Endothelial cell of hepatic sinusoid (primary cell): Measurements from ENCODE around the gene SORCS1.

ENCODE experiments used
- in situ Hi-C: cut with HindIII; loops from 2 replicates; pipeline ENCODE4 v1.10.0; 2017; ENCODE audit warnings: low sequenced_read_pairs

Gene SORCS1

DNA sequence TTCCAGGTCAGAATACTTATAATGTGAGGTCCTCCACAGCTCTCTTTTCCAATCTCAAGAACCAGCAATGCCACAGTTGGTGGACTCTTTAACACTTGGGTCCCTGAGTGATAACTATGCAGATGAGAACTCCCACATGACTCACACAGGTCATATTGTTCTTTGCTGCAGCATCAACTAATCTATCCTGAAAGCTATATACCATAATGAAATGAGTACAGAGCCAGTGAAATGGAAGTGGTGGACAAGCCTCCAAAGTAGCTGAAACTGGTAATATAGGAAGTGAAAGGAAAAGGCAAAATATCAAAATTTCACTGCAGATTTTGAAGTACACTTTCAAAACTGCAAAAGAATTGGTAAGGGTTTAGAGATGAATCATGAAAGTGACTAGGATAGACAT is 45.6 kb downstream of the SORCS1 start:
- in situ Hi-C loops = no loop called here

- in situ Hi-C loops = no loop called here
Measured at GRCh38 chr10:107104026-107104652, 60.4 kb downstream of the SORCS1 start.

GRCh38 chr10:107103174-107104025 is 61.1 kb downstream of the SORCS1 start:
- in situ Hi-C loops = no loop called here

DNA sequence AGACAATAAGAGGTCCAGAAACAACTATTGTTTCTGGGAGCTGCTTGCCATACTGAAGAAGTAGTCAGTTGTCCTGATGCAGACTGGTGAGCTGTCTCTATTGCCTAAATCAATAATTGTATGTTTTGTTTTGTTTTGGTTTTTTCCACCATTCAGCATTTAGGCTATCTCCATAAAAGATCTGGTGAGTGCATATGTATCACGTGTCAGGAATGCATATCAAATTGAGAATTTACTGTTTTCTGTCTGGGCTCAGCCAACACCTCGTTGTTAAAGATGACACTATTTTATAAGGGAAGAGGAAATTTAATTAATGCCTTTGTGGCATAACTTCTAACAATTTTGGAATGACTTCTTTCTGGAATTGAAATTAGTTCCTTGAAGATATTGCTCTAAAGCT is 66.2 kb downstream of the SORCS1 start:
- in situ Hi-C loops = no loop called here

GRCh38 chr10:107094824-107095522 is 69.5 kb downstream of the SORCS1 start:
- in situ Hi-C loops = no loop called here

DNA sequence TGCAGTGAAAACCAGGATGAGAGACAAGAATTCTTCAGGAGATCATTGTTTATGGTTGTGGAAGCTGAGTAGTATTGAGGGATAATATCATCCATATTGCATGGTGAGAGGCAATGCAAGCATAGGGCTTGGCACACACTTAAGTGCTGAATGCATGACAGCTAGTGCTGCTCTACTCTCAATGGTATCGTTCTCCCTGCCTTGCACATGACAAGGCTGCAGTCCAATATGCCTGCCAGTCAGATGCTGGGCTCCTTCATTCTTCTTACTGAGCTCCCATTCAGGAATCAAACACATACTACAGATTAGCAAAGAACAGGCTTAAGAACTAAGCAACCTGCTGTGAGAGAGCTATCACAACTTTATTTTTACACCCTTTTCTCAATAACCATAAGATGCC is 72.2 kb downstream of the SORCS1 start:
- in situ Hi-C loops = no loop called here

- in situ Hi-C loops = no loop called here
Measured at GRCh38 chr10:107091126-107091525, 73.4 kb downstream of the SORCS1 start.

GRCh38 chr10:107085665-107086525 is 78.6 kb downstream of the SORCS1 start:
- in situ Hi-C loops = no loop called here

GRCh38 chr10:107083388-107084009 is 81.0 kb downstream of the SORCS1 start:
- in situ Hi-C loops = no loop called here

DNA sequence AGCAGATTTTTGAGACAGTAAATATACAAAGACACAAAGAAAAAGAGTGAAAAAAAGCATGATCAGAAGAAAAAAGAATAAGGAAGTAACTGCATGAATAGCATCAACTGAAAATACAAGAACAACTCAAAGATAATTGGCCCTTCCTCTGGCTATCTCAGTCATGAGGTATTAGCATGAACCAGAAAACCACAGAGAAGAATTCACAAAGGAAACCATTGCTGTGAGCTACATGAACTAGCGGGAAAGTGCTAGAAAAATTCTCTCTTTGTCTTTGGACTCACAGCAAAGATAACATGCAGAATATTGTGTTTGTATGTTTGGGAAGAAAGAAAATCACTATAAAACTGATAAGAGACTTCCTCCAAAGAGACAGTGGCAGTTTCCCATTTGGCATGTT is 82.9 kb downstream of the SORCS1 start:
- in situ Hi-C loops = no loop called here

DNA sequence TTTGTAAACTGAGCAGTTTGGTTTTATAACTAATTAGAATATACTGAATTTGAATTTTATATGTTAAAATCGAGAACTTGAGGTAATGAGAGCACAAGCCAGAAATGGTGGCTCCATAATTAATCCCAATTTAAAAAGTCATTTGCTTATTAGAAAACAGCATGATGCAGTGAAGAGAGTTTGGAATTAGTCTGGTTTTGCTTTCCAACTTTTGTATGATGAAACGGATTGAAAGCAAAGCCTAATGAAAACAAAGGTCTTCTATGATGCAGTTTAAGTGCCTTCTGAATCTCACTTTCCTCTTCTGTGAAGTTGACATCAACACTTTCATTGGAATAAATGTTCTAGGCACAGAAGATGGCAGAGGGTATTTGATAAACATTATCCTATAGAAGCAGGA is 89.4 kb downstream of the SORCS1 start:
- in situ Hi-C loops = no loop called here

GRCh38 chr10:107072786-107073185 is 91.7 kb downstream of the SORCS1 start:
- in situ Hi-C loops = no loop called here

GRCh38 chr10:107072028-107072427 is 92.5 kb downstream of the SORCS1 start:
- in situ Hi-C loops = no loop called here

DNA sequence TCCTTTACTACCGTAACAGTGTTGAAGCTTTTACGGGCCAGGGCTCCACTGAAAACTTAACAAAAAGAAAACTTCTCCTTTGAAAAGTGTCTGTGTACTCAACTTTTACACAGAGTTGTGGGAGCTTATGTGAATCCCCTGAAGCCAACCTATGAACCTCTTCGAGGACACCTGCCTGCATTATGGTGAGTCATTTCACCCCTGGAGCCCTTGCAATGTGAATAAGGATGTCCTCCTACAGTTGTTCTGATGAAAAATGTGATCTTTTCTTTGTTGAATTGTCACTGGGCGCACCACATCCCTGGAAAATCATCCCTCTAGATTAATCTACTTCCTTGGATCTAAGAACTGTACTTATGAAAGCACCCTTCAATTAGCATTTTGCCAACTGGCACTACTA is 93.2 kb downstream of the SORCS1 start:
- in situ Hi-C loops = no loop called here

DNA sequence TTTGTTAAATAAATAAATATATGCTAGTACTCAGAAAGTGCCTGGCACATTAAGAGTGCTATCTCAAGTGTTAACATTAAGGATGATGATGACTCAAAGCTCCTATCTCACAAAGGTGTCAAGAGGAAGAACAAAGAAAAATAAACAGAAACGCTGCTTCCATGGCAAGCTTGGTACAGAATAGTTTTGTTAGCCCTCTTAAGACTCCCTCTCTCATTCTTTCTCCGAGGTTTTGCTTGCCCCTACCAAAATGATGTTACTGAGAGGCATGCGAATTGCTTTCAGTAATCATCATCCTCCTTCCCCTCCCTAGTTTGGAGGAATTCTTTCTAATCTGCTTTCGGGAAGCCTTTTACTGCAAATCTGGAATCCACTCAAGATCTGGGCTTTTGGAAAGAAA is 96.7 kb downstream of the SORCS1 start:
- in situ Hi-C loops = no loop called here

DNA sequence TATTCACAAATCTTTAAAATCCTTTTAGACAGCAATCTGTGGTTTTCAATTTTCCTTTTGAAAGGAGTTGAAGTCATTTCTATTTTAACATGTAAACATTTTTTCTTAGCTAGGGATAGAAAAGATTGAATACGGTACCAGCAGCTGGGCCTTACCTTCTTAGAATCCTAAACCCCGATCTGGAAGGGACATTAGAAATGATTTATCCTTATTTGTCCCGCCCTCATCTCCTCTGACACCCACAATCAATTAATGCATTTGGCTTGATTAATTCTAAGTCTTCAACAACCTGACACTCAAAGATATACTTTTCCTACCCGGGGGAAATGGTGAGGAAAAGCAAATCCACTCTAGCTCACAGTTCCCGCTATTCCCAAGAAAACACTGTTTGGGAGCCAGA is 100.4 kb downstream of the SORCS1 start:
- in situ Hi-C loops = no loop called here

GRCh38 chr10:107059872-107060271 is 104.6 kb downstream of the SORCS1 start:
- in situ Hi-C loops = no loop called here

DNA sequence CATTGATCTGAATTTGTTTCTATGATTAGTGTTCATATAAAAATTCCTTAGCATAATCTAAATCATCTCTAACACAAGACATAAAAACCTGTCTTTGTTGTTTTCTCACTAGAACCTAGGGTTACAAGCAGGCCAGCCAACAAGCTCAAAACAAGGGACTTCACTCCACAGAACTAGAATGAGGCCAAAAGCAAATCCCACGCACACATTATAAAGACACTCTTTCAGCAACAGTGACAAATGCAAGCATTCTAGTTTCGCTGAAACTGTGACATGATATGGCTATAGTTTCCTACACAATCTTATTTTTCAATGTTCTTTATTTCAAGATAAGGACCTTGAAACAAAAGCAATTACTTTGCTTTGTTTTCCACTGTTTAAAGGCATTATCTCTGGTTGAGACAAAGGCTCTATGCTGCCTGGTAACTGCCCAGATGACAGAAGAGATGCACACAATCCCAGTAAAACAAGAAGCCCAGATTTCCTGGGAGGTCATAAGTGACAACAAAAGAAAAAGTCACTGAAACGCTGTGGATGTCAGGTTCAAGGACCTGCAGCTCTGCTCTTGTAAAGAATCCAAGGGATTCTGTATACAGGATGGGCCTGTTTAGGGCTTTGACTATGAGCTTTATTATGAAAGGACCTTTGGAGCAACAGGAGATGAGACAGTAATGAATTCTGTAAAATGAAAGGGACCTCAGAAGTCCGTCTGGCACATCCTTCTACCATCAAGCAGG is 105.3 kb downstream of the SORCS1 start:
- in situ Hi-C loops = no loop called here

DNA sequence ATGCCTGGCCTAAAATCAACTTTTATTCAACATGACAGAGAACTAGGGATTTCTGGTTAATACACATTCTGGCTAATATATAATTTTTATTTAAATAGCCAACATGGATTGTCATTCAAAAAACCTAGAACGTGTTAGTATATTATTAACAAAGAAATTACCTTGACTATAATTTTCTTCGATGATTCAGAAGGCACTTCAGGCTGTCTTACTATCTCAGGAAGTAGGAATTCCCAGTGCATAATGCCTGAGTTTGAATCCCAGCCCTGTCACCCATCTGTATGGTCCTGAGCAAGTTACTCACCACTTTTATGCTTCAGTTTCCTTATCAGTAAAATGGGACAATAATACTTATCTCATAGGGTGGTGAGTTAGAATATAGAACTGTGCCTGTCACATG is 106.2 kb downstream of the SORCS1 start:
- in situ Hi-C loops = no loop called here

GRCh38 chr10:107056182-107056581 is 108.3 kb downstream of the SORCS1 start:
- in situ Hi-C loops = no loop called here
